GM12878 (cell line): Measurements from ENCODE around the gene MYO1E. TPM values are rescaled to one million over a fixed set of nuclear protein-coding genes. Genes with fewer than 3 reads are reported as not detected.

ENCODE experiments used
- BCL11A ChIP-seq: IDR thresholded peaks from 2 replicates; pipeline ENCODE4 v1.6.1; 2011; ENCODE audit warnings: low read depth, low read length
- BHLHE40 ChIP-seq, 2 experiments: fragments of 450-650 bp in 1 of 2; IDR thresholded peaks; 2 replicates each; pipeline ENCODE4 v1.6.1; 2011 to 2017; ENCODE audit warnings: low read depth in 2 of 2, borderline replicate concordance in 1 of 2, improper control_type of control experiment in 1 of 2, low read length in 1 of 2, mild to moderate bottlenecking in 1 of 2
- CEBPB ChIP-seq, 2 experiments: fragments of 150-350 bp in 1 of 2; IDR thresholded peaks; 2 replicates each; pipeline ENCODE4 v1.6.1; 2012 to 2014; ENCODE audit warnings: low read depth in 2 of 2, low read length in 2 of 2, borderline replicate concordance in 1 of 2, inconsistent platforms in 1 of 2
- CHD1 ChIP-seq: IDR thresholded peaks from 2 replicates; pipeline ENCODE4 v1.6.1; 2012; ENCODE audit warnings: low read depth, low read length, improper control_type of control experiment
- IKZF1 ChIP-seq: fragments of 450-650 bp; conservative IDR thresholded peaks from 2 replicates; pipeline ENCODE4 v1.6.1; 2017; ENCODE audit warnings: antibody characterized with exemption, mild to moderate bottlenecking
- IKZF2 ChIP-seq, 2 experiments: fragments of 450-650 bp; IDR thresholded peaks; 2 replicates each; pipeline ENCODE4 v1.6.1; 2017; ENCODE audit warnings: mild to moderate bottlenecking in 2 of 2, moderate library complexity in 2 of 2
- PAX5 ChIP-seq: IDR thresholded peaks from 2 replicates; pipeline ENCODE4 v1.6.1; 2011; ENCODE audit warnings: low read depth, low read length, borderline replicate concordance
- PML ChIP-seq: IDR thresholded peaks from 2 replicates; pipeline ENCODE4 v1.6.1; 2012; ENCODE audit warnings: low read length, inconsistent platforms
- STAT1 ChIP-seq: fragments of 450-650 bp; conservative IDR thresholded peaks from 2 replicates; pipeline ENCODE4 v1.6.1; 2014; ENCODE audit warnings: antibody characterized with exemption, mild to moderate bottlenecking
- ZBED1 ChIP-seq: IDR thresholded peaks from 2 replicates; pipeline ENCODE4 v1.6.1; 2016; ENCODE audit warnings: borderline replicate concordance
- ZNF217 ChIP-seq: fragments of 450-650 bp; IDR thresholded peaks from 2 replicates; pipeline ENCODE4 v1.6.1; 2017; ENCODE audit warnings: antibody characterized with exemption, mild to moderate bottlenecking
- polyA plus RNA-seq, 11 experiments: library from polyadenylated mRNA; depleted of rRNA in 4 of 11; unstranded in 6 of 11; stranded (reverse) in 5 of 11; fragments of >200 nt; fragmentation: Nextera tagmentation in 4 of 11; fragmentation: Illumina TruSeq in 1 of 11; extraction: Ambion mirVana in 4 of 11; extraction: Trizol in 1 of 11; gene quantifications; 1 replicate in 1 of 11; 2 replicates in 10 of 11; pipeline versions ENCODE4 v1.2.1 to v1.2.3, GENCODE V29; 2011 to 2016; ENCODE audit warnings: inconsistent platforms in 2 of 11, missing spikeins in 2 of 11, low read depth in 1 of 11
- total RNA-seq, 4 experiments: library from RNA; depleted of rRNA in 3 of 4; stranded (reverse); fragments of >200 nt in 3 of 4; fragmentation: Illumina TruSeq in 1 of 4; extraction: Trizol in 1 of 4; gene quantifications; 2 replicates each; pipeline versions ENCODE4 v1.2.1 to v1.2.3, GENCODE V29; 2013 to 2021
- TF ChIP-seq, protein P1 (sequence below): IDR thresholded peaks from 2 replicates; pipeline ENCODE4 v1.6.1; 2011; ENCODE audit warnings: borderline replicate concordance, low read depth, mild to moderate bottlenecking, moderate library complexity, low read length; ENCODE audit not compliant: insufficient read depth, poor library complexity, severe bottlenecking
- TF ChIP-seq, protein P2 (sequence below), 3 experiments: IDR thresholded peaks in 2 of 3; conservative IDR thresholded peaks in 1 of 3; 2 replicates each; pipeline ENCODE4 v1.5.1; 2011; ENCODE audit warnings: low read depth in 3 of 3, low read length in 3 of 3, mild to moderate bottlenecking in 3 of 3, control low read depth in 2 of 3, moderate library complexity in 2 of 3, inconsistent platforms in 1 of 3, mixed read lengths in 1 of 3; ENCODE audit not compliant: control insufficient read depth in 2 of 3, insufficient read depth in 1 of 3; ENCODE audit errors: extremely low read depth in 1 of 3

The MYO1E gene
- total and polyA plus RNA-seq, 10 of the 15 experiments (the other 5 are each of a cell fraction or from before 2014, with no cell fraction given): 10.3 to 266 (median 64.9) TPM

DNA sequence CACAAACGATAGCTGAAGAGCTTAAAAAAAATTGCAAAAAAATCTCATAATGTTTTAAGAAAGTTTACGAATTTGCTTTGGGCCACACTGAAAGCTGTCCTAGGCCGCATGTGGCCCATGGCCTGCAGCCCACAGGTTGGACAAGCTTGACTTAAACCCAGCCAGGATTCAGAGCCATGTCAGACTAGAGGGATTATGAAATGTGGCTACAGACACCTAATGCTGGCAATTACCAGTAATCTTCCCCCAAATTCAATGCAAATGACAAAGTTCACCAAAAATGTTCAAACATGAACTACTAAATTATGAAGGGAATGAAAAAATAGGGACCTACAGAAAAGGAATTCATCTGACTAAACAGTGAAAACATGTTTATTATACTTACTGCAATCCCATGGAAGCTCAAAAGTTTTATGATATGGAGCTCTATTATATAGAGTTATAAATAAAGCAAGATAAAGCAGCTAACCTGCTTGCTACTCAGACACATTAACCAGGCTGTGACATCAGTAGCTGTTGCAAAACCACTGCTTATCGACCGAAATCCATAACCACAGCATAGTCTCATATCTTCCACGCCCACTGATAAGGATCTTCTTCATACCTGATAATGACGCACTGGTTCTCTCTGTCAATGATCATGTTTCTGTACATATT, 116.9 kb downstream of the MYO1E start (continued):
- TF ChIP-seq, protein P1, sequence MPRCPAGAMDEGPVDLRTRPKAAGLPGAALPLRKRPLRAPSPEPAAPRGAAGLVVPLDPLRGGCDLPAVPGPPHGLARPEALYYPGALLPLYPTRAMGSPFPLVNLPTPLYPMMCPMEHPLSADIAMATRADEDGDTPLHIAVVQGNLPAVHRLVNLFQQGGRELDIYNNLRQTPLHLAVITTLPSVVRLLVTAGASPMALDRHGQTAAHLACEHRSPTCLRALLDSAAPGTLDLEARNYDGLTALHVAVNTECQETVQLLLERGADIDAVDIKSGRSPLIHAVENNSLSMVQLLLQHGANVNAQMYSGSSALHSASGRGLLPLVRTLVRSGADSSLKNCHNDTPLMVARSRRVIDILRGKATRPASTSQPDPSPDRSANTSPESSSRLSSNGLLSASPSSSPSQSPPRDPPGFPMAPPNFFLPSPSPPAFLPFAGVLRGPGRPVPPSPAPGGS: no peak
- peak; percentile 71 for TF ChIP-seq BCL11A
- TF ChIP-seq IKZF2 (IDR thresholded peaks at IDR 0.05): peak; percentile 36 to 62; a peak in 2 of 4 replicates
- no peak for TF ChIP-seq PAX5
- TF ChIP-seq ZNF217: no peak
- TF ChIP-seq BHLHE40 (IDR thresholded peaks at IDR 0.05; ENCODE audit: borderline replicate concordance in 1 of 2, low read depth in 2 of 2, low read length in 1 of 2): peak in 1 of 2 experiments; percentile 21; a peak in 1 of 4 replicates
- TF ChIP-seq CHD1: no peak
- TF ChIP-seq IKZF1: peak; percentile 48; the same call in 1 of the 2 replicates
- TF ChIP-seq, protein P2, sequence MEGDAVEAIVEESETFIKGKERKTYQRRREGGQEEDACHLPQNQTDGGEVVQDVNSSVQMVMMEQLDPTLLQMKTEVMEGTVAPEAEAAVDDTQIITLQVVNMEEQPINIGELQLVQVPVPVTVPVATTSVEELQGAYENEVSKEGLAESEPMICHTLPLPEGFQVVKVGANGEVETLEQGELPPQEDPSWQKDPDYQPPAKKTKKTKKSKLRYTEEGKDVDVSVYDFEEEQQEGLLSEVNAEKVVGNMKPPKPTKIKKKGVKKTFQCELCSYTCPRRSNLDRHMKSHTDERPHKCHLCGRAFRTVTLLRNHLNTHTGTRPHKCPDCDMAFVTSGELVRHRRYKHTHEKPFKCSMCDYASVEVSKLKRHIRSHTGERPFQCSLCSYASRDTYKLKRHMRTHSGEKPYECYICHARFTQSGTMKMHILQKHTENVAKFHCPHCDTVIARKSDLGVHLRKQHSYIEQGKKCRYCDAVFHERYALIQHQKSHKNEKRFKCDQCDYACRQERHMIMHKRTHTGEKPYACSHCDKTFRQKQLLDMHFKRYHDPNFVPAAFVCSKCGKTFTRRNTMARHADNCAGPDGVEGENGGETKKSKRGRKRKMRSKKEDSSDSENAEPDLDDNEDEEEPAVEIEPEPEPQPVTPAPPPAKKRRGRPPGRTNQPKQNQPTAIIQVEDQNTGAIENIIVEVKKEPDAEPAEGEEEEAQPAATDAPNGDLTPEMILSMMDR (IDR thresholded peaks at IDR 0.05 in 2 of 3, conservative IDR thresholded peaks at IDR 0.05 in 1 of 3; ENCODE audit: control insufficient read depth in 2 of 3, extremely low read depth in 1 of 3, insufficient read depth in 1 of 3, low read depth in 3 of 3, low read length in 3 of 3): no peak
- TF ChIP-seq ZBED1: no peak
- no peak for TF ChIP-seq STAT1
- no peak for TF ChIP-seq CEBPB (IDR thresholded peaks at IDR 0.05; ENCODE audit: borderline replicate concordance in 1 of 2, low read depth in 2 of 2, low read length in 2 of 2)
- TF ChIP-seq PML: no peak
